A172 (cell line): ENCODE data around the gene STPG1. TPM values are rescaled to one million over a fixed set of nuclear protein-coding genes. Genes with fewer than 3 reads are reported as not detected.

Experiments
- DNase-seq: peaks from one replicate; pipeline ENCODE4 v3.0.0-alpha.2; 2015; ENCODE audit warnings: low spot score
- total RNA-seq: library from RNA; depleted of rRNA; stranded (reverse); fragments of >200 nt; shearing (Covaris generic); gene quantifications from 2 replicates; pipeline ENCODE4 v1.2.3, GENCODE V29; 2014

Gene STPG1
- total RNA-seq, 1 experiment from 2014 or later: 2.3 TPM

DNA sequence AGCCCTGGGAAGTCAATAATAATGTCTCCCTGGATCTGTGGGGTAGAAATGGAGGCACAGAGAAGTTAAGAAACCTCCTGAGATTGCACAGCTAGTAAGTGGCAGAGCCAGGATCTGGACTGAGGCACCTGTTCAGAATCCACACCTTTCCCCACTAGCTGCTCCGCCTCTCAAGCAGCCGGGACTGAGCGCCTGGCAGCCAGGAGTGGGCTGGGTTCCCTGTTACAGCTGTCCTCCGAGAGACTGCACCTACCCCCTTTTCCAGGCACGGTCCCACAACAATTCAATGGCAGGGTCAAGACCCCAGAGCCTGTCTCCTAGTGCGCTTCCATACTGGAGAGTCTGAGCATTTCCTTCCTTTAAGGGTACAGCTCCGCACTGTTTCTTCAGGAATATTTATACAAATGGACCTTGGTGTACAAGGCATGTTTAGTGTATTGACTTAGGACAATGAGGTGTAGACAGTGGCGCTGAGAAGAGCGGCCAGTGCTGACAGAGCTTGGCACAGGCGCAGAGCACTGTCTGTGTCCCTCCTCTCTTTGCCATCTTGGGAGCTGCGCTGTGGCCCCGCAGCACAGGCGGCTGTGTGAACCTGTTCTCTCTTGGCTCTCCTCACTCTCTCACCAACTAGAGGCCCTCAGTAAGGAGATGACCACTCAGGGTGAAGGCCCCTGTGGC, 70.0 kb downstream of the STPG1 start:
- no peak for DNase-seq

DNA sequence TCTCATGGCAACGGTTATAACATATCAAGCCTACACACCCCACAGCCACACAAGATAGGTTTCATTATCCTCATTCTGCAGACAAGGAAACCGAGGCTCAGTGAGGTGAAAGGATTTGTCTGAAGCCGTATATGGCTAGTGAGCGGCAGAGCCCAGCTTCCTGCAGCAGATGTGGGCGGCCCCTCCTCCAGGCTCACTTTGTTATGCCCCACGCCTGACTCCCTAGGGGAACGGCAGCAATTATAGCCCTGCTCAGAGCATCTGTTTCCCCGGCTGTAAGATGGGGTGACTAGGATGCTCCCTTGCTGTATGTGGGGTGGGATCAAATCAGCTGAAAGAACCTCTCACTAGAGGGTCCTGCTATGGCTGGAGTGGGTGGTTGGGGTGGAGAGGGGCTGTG, 72.3 kb downstream of the STPG1 start:
- no peak for DNase-seq

DNA sequence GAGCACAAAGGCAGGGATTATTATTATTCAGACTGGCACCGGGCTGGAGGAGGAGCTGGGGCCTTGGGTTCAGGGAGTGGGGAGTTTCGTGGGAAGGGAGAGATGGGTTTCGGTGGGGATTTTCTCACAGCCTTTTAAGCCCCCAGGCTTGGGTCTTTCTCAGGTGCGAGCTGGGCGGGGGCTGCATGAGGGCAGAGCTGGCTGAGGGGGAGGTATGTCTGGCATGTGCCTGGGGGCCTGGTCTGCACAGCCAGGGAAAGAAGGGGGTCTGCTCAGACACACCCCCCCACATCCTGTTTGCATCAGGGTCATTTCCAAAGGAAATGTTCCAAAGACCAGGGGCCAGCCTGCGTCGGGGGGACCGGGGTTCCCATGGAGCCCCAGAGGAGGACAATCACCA, 72.8 kb downstream of the STPG1 start:
- DNase-seq: no peak

DNA sequence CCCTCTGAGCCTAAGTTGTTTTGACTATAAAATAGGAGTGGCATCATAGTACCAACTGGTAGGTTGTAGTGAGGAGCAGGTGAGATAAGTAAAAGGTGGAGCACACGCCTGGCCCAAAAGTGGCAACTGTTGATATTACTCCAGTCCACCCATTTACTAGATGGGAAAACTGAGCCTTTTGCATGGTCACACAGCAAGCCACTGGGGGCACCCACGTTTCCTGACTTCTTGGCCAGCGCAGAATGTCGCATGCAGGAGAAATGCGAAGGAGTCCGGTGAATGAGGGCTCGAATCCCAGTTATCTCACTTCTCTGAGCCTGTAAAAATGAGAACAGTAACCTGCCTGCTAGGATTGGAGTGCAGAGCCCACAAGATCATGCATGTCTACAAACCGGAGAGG, 73.6 kb downstream of the STPG1 start:
- no peak for DNase-seq

DNA sequence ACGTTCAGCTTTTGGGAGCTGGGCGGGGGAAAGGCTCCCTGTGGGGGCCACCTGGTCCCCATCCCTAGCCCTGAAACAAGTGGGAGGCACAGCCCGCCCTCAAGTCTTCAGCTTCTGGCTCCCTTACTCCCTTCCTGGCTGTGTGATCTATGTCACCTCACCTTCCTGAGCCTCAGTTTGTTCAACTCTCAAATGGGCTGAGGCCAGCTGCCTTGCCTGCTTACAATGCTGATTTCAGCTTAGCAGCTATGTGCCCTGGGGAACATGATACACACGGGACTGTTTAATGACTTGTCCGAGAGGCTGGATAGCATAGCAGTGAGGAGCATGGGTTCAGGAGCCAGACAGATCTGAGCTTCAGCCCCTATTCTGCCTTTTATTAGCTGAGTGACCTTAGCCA, 75.1 kb downstream of the STPG1 start:
- DNase-seq: no peak

DNA sequence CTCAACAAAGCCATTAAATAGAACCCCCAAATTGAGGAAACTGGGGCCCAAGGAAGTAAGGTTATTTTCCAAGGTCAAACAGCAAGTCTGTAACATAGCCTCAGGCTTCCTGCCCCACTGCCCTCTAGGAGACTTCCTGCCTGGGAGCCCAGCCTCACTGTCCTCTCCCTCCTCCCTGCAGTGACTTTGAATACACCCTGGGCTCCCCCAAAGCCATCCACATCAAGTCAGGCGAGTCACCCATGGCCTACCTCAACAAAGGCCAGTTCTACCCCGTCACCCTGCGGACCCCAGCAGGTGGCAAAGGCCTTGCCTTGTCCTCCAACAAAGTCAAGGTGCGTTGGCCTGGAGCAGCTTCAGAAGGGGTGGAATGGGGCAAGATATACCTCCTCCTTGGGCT, 76.1 kb downstream of the STPG1 start:
- no peak for DNase-seq

DNA sequence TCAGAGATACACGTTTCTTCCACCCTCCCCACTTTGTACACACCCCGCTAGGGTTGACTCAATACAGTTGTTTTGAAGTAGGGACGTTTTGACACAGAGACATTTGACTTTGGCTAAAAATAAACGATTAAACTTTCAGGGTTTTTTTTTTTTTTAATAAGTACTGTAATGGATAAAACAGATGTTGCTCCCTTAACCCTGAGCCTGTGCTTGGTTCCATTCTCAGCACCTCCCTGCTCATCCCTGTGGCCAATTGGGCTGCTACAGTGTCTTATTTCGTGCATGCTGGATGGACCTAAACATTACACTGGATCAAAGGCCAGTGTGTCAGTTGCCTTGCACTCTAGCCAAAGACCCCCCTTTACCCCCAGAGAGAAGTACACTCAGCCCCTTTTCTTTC, 77.5 kb downstream of the STPG1 start:
- DNase-seq: no peak

DNA sequence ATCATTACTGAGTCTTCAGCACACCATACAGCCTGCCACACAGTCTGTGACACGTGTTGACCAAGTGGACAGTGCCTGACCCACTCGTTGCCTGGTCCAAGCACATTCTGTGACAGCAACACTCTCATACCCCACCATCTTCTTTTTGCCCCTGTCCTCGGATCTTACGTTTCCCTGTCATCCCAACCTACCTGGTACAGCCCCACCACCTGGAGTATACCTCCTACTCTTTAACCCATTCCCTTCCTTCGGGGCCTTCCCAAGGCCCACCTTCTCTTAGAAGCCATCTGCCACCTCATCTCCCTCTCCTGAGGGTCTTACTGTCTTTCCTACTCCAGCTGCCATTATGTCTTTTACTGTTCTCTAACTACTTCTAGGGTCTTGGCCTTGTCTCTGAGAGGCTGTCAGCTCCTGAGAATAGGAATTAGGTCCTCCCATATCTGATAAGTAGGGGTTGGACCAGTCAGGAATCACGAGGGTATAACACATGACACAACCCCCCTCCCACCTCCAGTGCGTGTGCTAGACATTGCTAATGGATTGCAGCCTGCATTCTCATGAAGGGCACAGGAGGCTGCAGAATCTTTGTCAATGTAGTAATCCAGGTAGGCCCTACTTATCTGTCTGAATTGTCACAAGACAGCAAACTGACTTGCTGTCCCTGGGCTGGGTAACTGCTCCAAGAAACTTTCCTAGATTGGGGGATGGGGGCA, 81.5 kb downstream of the STPG1 start:
- no peak for DNase-seq

DNA sequence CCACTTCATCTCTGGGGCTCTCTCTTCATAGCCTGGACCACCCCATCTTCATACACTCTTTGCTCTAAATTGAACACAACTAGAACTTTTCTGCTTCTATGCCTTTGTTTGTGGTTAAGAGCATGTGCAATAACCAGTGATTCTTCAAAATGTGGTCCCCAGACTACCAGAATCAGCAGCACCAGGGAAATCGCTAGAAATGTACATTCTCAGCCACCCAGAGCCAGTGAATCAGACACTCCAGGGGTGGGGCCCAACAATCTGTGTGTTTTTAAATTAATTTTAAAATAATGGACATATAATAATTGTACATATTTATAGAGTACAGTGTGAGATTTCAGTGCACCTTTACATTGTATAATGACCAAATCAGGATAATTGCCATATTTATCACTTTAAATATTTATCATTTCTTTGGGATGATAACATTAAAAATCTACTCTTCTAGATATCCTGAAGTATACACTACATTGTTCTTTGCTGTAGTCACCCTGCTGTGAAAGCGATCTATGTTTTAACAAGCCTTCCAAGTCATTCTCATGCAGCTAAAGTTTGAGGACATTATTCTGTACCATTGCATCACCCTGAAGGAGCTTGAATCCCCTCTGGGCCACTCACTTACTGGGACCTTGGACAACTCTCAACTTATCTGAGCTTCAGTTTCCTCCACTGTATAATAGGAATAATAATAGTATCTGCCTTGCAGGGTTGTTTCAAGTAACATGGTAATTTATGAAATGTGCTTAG, 83.6 kb downstream of the STPG1 start:
- DNase-seq: no peak

DNA sequence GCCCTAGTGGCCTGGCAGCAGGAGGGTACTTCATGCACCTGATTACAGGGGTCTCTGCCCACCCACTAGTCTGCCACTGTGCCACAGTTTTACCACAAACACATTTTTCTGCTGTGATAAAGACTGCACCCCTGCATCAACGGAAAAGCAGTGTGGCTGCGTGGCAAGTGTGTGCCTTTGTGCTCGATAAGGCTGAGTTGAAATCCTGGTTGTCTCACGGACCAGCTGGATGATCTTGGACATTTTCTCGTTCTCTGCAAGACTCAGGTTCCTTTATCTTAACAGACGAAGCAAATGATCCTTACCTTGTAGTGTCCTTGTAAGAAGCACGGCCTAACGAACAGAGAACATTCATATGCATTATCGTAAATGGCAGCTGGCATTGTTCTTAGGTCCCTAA, 84.3 kb downstream of the STPG1 start:
- DNase-seq: no peak

DNA sequence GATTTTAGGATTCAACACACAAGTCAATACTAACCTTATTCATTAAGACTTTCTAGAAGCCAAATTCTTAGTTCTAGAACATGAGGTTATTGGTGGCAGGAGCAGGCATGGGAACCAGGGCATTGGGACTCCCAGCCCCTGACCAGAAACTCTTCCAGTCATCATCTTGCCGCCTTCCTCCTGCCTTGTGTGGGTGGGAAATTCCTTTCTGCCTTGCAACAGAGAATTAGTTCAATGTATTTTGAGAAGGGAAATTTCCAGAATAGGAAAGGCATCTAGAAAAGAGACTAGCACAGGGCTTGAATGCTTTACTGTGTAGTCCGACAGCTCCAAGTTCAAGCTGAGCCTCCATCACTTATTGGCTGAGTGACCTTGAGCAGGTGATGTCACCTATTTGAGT, 85.7 kb downstream of the STPG1 start:
- no peak for DNase-seq

DNA sequence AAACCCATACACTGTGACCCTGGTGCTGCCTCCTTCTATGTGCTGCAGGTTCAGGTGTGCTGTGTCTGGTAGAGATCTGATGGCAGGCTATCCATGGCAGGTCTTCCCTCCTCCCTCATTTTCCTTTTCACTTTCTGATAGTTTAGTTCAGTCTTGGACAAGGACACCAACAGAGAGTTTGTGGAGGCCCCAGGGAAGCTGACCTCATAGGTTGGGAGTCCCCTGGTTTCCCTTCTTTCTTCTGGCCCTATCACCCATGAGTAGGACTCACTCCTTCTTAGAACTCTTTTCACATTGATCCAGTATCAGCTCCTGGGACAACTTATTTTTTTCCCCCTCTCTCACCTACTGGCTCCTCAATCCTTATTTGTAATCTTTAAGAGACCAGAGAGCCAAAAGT, 86.1 kb downstream of the STPG1 start:
- no peak for DNase-seq

DNA sequence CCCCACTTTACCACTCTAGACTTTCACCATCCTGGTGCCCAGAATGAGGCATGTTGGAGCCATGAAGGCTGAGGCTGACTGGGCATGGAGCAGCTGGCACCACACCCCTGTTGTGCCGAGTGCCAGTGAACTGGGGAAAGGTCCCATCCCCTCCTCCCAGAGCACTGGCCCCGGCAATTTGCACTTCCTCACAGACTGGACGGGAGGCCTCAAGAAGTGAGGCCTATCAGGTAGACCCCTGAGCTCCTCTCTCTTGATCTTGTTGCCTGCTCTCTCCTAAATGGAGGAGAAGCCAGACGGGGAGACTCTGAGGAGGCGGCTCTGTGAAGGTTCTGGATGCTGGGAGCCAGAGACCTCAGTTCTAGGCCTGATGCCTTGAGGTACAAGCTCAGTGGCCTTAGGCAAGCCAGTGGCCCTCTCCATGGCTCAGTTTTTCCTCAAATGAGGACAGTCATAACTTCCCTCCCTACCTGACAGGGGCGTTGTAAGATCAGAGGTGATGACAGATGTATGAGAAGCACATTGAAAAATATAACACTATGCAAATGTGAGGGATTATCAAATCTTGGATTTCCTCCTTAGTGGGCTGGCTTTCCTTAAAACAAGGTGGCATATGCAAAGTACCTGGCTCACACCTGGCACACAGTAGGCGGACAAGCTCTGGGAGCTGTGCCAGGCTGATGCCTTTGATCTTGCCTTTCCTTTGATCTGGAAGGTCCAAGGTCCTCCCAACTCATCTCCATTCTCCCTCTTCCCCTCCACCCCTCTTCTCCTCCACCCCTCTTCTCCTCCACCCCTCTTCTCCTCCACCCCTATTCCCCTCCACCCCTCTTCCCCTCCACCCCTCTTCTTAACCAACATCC, 87.8 kb downstream of the STPG1 start:
- DNase-seq: no peak

DNA sequence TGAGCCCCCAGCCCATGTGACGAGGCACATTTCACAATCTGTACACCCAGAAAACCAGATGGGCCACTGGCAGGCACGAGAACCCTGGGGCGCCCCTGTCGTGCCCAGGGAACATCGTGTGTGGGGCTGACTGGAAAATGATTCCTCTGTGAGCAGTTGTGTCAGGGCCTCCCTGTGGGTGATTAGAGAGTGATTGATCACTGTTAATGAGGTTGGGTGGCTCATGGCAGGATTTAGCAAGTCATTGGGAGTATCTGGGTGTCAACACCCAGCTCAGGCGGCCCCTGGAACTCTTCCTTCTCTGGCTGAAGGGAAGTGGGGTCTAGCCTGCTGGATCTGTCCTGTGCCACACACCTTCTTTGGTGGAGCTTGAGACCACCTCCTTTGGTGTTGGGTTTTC, 88.7 kb downstream of the STPG1 start:
- DNase-seq: no peak

DNA sequence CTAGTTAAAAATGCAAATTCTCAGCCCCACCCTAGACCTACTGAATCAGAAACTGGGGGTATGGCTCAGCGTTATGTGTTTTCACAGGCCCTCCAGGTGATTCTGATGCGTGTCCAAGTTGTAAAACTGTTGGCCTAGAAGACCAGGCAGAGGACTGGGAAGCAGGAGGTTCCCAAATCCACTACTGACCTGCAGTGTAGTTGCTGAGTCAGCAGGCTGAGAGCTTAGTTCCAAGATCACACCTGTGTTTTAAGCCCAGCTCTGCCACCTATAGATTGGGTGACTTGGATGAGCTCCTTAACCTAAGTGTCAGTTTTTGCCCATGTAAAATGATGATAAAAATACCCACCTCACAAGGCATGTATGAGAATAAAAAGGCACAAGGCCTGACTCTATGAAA, 90.3 kb downstream of the STPG1 start:
- no peak for DNase-seq

DNA sequence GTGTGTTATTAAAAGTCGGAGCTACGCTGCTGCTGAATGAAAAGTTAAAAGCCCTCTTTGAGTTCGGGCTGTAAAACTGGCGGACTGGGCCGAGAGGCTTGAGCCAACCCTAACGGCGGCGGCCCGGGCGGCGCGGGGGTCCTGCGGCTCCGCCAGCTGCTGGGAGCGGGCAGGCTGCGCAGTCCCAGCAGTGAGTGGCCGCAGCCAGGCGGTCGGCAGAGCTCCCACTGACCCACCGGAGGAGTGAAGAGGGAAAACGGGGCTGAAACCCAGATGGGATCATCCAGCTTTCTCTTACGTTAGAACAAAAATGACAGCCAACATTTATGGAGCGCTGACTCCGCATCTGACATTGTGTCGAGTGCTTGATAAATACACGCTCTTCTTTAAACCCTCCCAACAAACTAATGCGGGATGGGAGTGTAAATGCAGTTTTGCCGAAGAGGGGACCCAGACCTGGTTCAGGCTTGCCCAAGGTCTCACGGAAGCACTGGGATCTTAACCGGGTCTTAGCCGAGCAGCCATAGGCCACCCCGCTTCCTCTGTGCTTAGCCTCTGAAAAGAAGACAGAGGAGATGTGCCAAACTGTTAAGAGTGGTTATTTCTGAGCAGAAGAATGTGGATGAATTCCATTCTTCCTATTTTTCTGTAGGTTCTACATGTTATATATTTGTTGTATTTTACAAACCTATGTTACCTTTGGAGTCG, 91.0 kb downstream of the STPG1 start:
- no peak for DNase-seq

DNA sequence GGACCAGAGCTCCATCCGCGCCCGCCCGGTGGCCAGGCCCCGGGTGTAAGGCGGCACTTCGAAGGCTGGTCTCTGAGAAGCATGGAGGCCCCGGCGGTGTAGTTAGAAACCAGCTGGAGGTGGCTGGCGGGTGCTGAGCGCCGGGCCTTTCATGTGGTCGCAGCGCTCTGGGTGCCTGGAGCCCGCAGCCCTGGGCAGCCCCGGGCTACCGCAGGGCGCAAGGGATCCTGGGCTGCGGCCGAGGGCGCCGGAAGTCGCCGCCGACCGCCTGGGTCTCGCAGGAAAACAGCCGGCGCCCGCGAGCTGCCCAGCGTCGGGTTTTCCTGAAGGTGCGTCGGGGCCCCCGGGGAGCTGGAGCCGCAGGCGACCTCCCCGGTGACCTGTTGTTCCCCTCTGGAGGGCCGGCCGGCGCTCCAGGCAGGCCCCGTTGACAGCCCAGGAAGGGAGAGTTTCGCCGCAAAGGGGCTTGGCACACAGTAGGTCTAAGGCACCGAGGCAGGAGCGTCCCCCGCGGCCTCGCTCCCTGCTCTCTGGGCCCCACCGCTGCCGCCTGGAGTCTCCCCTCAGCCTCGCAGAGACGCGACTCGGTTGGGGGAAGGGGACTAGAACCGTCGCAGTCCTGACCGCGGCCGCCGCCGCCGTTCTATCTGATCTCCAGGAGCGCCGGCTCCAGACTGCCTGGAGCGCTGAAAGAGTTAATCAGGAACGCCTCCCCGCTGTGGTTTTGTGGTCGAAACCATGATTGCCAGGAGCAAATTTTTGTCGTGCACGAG, 91.7 kb downstream of the STPG1 start:
- peak; percentile 71 for DNase-seq

DNA sequence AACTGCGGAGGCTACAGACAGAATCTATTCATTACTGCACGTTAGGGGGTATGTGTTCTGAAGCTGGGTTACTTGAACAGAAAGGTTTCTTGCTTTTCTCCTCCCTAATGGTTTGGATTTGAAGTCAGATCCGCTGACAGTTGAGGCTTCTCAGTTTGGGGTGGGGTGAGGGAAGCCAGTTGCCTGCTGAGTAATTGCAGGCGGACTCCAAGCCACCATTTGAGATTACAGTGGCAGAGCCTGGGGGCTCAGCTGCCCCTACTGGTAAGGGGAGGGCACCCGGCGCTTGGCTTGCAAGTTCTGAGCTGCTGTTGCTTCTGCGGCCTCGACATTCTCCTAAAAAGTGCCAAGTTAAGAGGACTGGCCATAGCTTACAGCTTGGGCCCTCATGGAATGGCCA, 92.5 kb downstream of the STPG1 start:
- DNase-seq: no peak

DNA sequence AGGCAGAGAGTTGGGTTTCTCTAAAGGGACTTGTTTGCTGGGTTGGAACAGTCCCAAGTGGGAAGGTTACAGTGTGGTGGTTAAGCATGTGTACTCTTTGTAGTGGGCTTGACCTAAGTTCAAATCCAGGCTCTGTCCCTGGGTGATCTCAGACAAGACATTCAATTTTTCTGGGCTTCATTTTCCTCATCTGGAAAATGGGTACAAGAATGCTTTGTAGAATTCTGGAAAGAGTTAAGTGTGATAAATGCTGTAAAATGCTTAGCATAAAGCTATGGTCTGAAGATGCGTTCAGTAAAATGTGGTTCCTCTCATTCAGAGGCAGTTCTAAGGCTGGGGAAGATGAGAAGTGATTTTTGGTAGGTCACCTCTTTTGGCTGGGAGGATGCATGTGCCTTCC, 93.6 kb downstream of the STPG1 start:
- no peak for DNase-seq

DNA sequence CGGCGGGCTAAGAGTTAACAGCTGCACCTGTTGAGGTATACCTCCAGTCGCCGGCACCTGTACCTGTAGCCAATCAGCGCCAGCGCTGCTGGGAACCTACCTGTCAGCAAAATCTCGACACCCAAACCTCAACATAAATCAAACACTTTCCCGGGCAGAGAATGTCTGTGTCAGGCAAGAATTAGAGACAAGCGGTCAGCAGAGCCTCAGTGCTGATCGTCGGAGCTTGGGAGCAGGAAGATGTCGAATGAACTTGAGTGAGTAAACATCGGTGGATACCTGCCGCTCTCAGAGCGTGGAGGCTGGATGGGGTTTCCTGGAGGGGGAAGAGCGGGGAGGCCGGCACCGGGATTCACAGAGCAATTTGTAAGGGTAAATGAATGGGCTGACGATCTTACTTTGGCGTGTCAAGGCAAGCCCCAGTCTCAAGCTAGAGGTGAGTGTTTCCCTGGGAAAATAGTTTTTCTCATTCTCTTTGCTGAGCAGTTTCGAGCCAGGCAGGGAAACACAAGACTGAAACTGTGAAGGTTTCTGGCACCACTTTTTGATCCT, 94.2 kb downstream of the STPG1 start, which contains the start of gene GRHL3:
TSS of gene GRHL3 (plus strand) at position 46 of the 552 bp plus-strand sequence. CDS start at position 241, 195 bp downstream.
- no peak for DNase-seq
